WTC11 (cell line): ENCODE measurements around the gene CYP2R1.

Experiments used
- CREB1 ChIP-seq: sonication (generic); formaldehyde crosslinking; IDR thresholded peaks from 2 replicates; pipeline ENCODE4 v1.8.0; 2023; ENCODE audit warnings: mild to moderate bottlenecking, missing genetic modification reagents
- FOXJ3 ChIP-seq: sonication (generic); formaldehyde crosslinking; IDR thresholded peaks from 2 replicates; pipeline ENCODE4 v1.9.0; 2021; ENCODE audit warnings: missing genetic modification reagents, mild to moderate bottlenecking, borderline replicate concordance
- FOXP1 ChIP-seq: sonication (generic); formaldehyde crosslinking; IDR thresholded peaks from 2 replicates; pipeline ENCODE4 v1.8.0; 2022; ENCODE audit warnings: missing genetic modification reagents, mild to moderate bottlenecking, moderate library complexity, borderline replicate concordance
- TF ChIP-seq, protein P1 (sequence below): fragments of 200-600 bp; IDR thresholded peaks from 2 replicates; pipeline ENCODE4 v1.8.0; 2022; ENCODE audit warnings: antibody characterized with exemption
- TF ChIP-seq, protein P2 (sequence below): sonication (generic); formaldehyde crosslinking; IDR thresholded peaks from 2 replicates; pipeline ENCODE4 v1.8.1; 2023; ENCODE audit warnings: mild to moderate bottlenecking, missing genetic modification reagents
- TF ChIP-seq, protein P3 (sequence below): fragments of 250-450 bp; sonication (Bioruptor Pico); IDR thresholded peaks from 2 replicates; pipeline ENCODE4 v1.8.0; 2021; ENCODE audit warnings: mild to moderate bottlenecking
- TF ChIP-seq, protein P4 (sequence below): fragments of 250-450 bp; sonication (Bioruptor Pico); IDR thresholded peaks from 2 replicates; pipeline ENCODE4 v1.9.0; 2021; ENCODE audit warnings: mild to moderate bottlenecking

DNA sequence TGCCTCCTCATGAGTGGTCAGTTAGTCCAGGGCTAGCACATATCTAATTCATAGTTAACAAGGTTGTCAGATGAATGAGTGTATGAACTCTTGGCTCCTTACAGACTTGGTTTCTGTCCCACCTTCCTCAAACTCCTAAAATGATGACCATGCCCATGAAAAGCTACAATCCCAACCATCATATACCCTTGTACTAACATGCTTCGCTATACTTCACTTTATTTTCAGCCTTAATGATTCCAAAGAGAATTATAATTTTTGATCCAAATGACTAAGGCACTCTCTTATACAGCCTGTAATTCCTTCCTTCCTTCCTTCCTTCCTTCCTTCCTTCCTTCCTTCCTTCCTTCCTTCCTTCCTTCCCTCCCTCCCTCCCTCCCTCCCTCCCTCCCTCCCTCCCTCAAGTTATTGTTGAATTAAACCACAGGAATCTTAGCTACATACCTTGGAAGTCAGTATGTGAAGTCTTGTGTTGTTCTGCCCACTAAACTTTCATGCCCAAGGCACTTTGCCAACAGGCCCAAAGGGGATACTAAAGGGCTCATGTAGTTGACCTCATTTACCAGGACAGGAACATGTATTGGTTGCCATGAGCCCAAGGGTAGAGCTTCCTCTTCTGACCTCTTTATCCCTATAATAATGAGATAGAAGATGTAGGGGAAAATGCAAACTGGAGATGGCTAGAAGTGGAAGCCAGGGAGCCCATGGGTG lies 42.8 kb upstream of the CYP2R1 start:
- TF ChIP-seq, protein P1, sequence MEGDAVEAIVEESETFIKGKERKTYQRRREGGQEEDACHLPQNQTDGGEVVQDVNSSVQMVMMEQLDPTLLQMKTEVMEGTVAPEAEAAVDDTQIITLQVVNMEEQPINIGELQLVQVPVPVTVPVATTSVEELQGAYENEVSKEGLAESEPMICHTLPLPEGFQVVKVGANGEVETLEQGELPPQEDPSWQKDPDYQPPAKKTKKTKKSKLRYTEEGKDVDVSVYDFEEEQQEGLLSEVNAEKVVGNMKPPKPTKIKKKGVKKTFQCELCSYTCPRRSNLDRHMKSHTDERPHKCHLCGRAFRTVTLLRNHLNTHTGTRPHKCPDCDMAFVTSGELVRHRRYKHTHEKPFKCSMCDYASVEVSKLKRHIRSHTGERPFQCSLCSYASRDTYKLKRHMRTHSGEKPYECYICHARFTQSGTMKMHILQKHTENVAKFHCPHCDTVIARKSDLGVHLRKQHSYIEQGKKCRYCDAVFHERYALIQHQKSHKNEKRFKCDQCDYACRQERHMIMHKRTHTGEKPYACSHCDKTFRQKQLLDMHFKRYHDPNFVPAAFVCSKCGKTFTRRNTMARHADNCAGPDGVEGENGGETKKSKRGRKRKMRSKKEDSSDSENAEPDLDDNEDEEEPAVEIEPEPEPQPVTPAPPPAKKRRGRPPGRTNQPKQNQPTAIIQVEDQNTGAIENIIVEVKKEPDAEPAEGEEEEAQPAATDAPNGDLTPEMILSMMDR = no peak
- TF ChIP-seq CREB1 (CRISPR knock-in tag) (no peak), FOXJ3 (no peak), FOXP1 (CRISPR knock-in tag) (no peak)
- TF ChIP-seq, protein P2, sequence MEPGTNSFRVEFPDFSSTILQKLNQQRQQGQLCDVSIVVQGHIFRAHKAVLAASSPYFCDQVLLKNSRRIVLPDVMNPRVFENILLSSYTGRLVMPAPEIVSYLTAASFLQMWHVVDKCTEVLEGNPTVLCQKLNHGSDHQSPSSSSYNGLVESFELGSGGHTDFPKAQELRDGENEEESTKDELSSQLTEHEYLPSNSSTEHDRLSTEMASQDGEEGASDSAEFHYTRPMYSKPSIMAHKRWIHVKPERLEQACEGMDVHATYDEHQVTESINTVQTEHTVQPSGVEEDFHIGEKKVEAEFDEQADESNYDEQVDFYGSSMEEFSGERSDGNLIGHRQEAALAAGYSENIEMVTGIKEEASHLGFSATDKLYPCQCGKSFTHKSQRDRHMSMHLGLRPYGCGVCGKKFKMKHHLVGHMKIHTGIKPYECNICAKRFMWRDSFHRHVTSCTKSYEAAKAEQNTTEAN (CRISPR knock-in tag) = no peak
- TF ChIP-seq, protein P3, sequence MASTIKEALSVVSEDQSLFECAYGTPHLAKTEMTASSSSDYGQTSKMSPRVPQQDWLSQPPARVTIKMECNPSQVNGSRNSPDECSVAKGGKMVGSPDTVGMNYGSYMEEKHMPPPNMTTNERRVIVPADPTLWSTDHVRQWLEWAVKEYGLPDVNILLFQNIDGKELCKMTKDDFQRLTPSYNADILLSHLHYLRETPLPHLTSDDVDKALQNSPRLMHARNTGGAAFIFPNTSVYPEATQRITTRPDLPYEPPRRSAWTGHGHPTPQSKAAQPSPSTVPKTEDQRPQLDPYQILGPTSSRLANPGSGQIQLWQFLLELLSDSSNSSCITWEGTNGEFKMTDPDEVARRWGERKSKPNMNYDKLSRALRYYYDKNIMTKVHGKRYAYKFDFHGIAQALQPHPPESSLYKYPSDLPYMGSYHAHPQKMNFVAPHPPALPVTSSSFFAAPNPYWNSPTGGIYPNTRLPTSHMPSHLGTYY (CRISPR knock-in tag) = no peak
- TF ChIP-seq, protein P4, sequence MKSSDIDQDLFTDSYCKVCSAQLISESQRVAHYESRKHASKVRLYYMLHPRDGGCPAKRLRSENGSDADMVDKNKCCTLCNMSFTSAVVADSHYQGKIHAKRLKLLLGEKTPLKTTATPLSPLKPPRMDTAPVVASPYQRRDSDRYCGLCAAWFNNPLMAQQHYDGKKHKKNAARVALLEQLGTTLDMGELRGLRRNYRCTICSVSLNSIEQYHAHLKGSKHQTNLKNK = no peak
